Gastroesophageal sphincter (tissue), 2 donors: Measurements from ENCODE around the gene TAF8.

Experiments
- EP300 ChIP-seq: sonication (generic); formaldehyde crosslinking; IDR thresholded peaks from one replicate; pipeline ENCODE4 v1.6.1; 2017; ENCODE audit warnings: antibody characterized with exemption, mild to moderate bottlenecking
- POLR2A ChIP-seq, 2 donors: fragments of 450-650 bp; IDR thresholded peaks; one replicate each; pipeline ENCODE4 v1.6.1; 2017; ENCODE audit warnings: antibody characterized with exemption in 2 of 2, mild to moderate bottlenecking in 2 of 2, moderate library complexity in 1 of 2
- POLR2AphosphoS5 ChIP-seq: sonication (generic); formaldehyde crosslinking; IDR thresholded peaks from one replicate; pipeline ENCODE4 v1.6.1; 2017; ENCODE audit warnings: antibody characterized with exemption

DNA sequence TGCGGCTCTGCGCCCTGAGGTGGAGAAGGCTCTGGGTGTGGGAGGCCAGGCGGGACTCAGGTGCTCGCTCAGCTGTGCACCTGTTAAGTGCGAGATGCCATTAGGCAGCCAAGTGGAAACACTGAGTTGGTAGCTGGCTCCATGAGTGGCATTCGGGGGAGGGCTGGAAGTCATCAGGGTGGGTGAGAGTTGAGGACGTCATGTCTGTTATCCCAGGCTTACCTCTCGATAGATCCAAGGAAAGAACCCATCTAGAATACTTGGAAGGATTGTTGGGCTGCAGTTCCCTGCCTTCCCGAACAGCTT lies 41.3 kb downstream of the TAF8 start:
- TF ChIP-seq POLR2A (IDR thresholded peaks at IDR 0.05) (no peak), EP300 (no peak), POLR2AphosphoS5 (no peak)
